NCI-H1048 (cell line): Measurements from ENCODE around the gene TUBB4B.

ENCODE experiments used
- DNase-seq: peaks from one replicate; lab custom pipeline; 2025; lab: John Stamatoyannopoulos, UW

The TUBB4B gene

DNA sequence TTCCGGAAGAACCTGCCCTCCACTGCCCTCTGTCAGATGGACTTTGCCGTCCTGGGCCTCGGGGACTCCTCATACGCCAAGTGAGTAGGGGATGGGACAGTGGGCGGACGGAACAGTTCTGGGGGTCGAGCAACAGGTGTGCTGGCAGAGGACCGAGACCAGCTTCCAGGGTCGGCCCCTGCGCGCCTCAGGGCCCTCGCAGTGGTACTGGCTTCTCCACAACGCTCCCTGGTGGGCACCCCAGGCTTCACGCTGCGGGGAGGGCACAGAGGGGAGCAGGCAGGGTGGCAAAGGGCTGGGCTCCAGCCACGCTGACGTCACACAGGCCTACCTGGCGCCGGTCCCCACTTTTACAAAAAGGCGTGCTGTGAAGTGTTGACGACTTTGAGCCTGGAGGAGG is 28.6 kb upstream of the TUBB4B start:
- no peak for DNase-seq

GRCh38 chr9:137213160-137214060 is 27.7 kb upstream of the TUBB4B start:
- DNase-seq = no peak

GRCh38 chr9:137214620-137215019 is 26.5 kb upstream of the TUBB4B start:
- no peak for DNase-seq

- no peak for DNase-seq
Observed at GRCh38 chr9:137215196-137215986, 25.7 kb upstream of the TUBB4B start.

DNA sequence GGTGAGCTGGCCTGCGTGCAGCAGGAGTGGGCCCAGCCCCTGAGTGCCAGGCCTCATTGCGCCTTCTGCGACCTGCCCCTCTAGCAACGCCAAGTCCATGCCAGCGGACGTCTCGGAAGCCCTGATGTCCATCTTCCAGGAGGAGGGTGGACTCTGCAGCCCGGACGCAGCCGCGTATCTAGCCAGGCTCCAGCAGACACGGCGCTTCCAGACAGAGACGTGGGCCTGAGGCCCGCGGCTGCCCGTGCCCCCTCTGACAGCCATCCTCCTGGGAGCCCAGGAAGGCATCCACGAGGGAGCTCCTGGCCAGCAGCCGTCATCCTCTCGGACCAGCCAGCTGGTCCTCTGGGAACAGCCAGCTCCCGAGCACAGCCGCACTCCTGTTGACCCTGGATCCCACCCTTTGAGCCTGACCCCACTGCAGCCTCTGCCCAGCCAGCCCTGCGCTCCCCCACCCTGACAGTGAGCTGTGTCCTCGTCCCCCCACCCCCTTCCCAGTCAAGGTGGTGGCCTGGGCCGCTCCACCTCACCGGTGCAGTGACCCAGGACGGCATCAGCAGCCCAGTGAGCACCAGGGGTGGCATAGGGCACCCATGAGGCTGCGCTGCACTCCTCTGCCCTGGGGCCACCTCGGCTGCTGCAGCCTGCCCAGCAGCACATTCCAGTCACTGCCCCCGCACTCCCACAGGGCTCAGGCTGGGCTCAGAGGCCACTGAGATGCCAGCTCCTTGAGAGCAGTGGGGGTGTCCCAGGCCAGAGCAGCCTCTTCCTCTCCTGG is 24.7 kb upstream of the TUBB4B start:
- DNase-seq = no peak

- DNase-seq = peak; percentile 48
Observed at GRCh38 chr9:137217276-137218211, 23.5 kb upstream of the TUBB4B start.

DNA sequence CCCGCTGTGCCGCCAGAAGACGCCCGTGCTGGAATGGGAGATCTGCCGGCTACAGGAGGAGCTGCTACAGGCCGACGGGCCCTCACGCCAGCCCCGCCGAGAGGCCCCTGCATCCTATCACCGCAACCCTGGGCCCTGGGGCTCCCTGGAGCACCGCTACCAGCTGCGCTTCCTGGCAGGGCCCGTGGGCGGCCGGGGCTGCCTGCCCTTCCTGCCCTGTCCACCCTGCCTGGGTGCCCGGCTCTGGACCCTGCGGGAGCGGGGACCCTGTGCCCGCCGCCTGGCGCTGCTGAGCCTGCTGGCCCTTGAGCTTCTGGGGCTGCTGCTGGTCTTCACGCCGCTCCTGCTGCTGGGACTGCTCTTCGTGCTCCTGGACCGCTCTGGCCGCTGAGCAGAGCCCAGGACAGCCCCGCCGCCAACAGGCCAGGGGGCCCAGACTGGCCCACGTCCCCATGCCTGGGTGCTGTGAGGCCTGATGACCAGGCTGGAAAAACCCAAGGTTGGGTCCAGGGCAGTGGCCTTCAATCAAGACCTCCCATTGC is 22.8 kb upstream of the TUBB4B start:
- no peak for DNase-seq

GRCh38 chr9:137218754-137219271 is 22.3 kb upstream of the TUBB4B start:
- no peak for DNase-seq

- DNase-seq = no peak
Observed at GRCh38 chr9:137219757-137220316, 21.2 kb upstream of the TUBB4B start.

- no peak for DNase-seq
Observed at GRCh38 chr9:137220317-137221094, 20.6 kb upstream of the TUBB4B start.

- no peak for DNase-seq
Observed at GRCh38 chr9:137221095-137221505, 20.0 kb upstream of the TUBB4B start.

GRCh38 chr9:137221506-137222111 is 19.5 kb upstream of the TUBB4B start:
- DNase-seq = no peak

DNA sequence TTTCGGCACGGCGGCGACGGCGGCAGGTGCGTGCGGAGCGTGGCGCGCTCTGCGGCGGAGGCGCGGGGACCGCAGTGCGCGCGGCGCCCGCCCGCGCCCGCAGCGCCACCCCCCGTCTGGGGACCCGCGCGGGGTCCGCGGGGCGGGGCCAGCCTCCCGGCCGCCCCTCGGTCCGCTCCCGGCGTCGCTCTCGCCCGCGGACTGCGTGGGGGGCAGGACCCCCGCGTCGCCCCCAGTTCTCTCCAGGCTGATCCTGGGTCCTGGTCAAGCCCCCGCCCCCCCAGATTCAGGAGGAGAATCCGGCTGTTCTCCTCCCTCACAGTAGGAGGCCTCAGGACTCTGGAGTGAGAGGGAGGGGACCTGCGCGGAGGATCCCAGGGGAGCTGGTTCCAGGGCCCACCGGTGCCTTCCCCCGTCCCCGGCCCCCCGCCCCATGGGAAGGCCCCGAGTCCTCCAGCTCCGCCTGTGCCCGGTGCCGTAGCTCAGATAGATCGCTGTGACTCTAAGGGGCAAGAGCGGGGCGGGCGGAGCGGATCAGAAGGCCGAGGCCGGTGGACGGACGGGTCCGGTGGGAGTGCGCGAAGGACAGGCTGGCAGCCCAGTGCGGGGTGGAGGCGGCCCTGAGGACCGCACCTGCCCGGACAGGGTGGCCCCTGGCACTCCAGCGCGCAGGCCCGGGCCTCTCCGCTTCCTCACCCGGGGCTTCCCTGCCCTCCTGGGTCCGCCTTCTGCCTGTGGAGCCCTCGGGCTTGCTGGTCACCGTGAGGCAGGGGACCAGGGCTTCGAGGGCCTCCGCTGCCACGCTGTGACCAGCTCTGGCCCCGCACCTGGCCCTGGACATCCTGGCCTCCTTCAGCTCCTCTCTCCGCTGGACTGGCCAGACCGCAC is 18.7 kb upstream of the TUBB4B start, which contains the start of gene RNF208:
Gene RNF208, minus strand, starts transcription at position 51 of the 888 bp plus-strand sequence. CDS start 1,028 bp downstream, outside the sequence.
- DNase-seq = no peak

DNA sequence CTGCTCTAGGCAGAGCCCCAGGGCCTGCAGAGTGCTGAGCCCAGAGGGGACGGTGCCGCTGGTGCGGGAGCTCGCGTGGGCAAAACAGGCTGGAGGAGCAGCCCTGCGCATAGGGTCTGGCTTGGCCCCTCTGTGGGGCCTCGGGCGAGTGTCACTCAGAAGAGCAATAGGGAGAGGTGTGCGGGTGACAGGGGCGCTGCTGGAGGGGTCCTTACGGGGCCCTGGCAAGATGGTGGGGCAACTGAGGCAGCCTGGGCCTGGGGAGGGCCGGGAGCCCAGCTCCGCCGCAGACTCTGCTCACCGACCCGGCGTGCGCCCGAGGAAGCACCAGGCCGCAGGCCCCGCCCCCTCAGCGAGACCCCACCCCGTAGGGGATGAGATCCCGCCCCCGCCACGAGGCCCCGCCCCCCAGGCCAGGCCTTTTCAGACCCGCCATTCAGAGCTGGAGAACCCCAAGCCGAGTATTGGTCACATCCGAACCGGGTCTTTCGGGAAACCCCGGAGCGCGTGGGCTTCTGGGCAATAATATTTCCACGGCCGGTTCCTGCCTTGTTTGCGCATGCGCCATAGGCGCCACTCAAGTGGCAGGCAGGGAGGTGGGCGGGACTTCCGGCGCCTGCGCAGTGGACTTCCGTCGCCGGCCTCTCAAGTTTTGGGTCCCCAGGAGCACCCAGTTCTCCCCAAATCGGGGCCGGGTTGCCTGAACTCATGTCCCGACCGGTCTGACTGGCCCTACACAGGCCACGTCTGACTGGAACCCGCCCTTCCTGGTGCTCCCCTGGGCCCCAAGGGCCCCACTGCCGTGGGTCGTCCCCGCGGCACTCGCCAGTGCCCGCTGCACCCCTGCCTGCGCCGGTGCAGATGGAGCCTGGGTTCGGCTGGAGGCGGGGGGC is 17.8 kb upstream of the TUBB4B start:
- DNase-seq = peak; percentile 94

- no peak for DNase-seq
Observed at GRCh38 chr9:137224830-137225694, 16.0 kb upstream of the TUBB4B start, which contains the start of gene CYSRT1. TSS of gene CYSRT1 (plus strand) at chr9:137225174. CDS start at chr9:137225622, 448 bp downstream.
